Ecto neural progenitor cell (in vitro differentiated cells): ENCODE data around the gene MFSD2A.
"Not testable (repeated sequence)": the region's sequence is repeated elsewhere in the genome, so short reads cannot be mapped to it uniquely, and the experiment has no call there.

ENCODE experiments used
- DNase-seq: peaks from one replicate; pipeline ENCODE4 v3.0.0-alpha.2; 2018; ENCODE audit warnings: low spot score

Gene MFSD2A

DNA sequence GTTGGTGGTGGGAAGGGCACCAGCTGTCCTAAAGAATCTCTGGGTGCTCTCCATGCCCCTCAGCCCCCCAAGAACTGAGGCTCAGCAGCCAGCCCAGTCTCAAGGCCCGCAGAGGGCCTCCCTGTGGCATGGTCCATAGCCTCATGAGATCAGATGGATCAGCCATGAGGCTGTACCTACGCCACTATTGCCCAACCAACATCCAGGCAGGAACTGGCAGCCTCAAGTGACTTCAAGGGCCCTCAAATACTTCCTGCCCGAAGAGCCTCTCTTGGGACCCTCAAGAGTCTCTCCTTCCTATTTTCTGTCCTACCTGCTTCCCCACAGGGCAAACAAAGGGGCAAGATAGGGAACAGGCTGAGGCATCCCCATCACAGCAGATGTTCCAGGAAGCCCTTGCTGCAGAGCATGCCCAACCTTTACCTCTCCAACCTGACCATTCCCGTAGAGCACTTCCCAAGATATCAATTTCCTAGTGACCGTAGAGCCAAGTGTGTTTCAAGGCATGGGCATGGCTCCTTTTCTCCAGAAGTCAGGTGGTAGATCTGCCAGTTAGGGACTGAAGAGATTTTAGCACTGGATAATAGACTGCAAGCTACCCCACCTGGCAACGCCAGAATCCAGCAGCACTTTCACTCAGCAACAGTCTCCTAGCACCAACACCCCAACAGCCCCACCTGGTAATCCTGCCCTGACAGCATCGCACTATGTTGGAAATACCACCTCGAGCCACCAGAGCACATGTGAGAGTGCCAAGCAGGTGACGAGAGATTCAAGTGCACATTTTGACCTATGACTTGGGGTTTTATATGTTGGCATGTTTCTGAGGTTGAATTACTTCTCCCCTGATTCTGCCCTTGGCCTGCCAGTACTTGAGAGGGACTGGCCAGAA is 13.7 kb upstream of the MFSD2A start:
- no peak for DNase-seq

GRCh38 chr1:39943471-39944290 is 11.3 kb upstream of the MFSD2A start:
- DNase-seq = no peak

DNA sequence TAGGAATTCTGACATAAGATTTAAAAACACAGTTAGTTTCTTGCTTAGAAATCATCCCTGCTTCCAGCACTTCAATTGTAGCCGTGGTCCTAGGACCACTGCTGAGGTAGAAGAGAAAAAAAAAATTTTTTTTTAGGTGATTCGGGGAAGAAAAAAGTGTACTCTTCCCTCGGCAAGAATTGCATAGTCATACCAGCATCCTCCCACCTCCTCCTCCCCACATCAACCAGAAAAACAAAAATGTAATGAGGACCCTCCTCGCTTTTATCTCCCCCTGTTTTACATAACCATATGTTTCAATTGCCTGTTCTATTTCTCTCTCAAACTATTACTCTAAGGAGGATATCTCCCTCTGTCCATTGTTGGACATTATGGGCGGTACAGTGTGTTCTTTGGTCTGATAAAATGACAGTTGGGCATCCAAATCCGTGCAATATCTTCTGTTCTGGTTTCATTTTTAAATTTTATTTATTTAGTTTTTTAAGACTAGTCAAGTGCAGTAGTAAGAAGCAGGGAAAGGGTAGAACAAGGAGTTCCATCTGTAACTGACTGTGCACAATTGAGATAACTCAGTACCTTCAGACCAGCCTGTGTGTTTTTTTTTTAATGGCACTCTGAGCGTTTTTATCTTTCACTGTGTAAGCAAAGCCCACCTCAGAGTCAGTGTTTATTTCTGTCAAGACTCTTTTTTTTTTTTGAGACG is 10.4 kb upstream of the MFSD2A start:
- DNase-seq = no peak

DNA sequence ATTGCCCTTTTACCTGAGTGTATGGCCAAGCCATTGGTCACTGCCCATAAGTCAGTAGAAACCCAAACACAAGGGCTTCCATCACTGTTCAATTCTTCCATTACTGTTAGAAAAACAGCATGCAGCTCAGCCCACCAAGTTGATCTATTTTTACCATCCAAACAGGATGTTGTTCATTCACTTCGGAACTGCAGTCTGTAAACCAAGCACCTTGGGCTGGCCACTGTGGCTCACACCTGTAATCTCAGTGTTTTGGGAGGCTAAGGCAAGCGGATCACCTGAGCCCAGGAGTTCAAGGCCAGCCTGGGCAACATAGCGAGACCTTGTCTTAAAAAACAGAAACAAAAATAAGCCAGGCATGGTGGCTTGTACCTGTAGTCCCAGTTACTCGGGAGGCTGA is 8.7 kb upstream of the MFSD2A start:
- DNase-seq = no peak

DNA sequence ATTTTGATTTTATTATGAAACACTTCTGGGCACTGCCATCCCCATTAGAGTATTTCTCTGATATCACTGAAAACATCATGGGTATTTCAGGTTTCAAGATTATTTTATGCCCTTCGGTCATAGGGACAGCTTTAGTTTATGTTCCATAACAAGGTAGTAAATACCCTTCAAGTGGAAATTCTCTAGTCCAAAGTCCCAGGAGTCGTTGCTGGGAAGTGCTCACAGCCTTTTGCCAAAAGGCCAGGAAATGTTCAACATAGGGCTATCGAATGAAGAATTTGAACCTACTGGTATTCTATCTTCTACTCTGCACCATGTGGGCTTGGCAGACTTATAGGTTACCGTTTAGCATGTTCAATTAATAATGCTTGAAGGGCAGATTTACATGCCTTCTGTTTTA is 7.7 kb upstream of the MFSD2A start:
- no peak for DNase-seq

DNA sequence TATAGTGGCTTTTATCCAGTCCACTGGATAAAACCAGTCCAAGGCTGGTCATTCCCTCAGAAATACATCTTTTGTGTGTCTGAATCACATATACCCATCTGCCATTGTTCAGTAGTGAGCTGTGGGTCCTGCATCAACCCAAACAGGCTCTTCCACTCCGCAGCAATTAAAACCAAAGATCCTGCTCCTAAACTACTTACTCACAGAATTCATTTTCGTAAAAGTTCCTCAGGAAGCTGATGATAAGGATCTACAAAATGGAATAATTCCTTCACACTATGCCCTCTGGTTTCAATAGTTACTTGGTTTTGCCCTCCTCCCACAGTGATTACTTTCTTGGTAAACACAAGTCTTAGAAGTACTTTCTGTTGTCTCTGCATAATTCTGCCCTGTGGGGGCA is 5.1 kb upstream of the MFSD2A start:
- DNase-seq = no peak

DNA sequence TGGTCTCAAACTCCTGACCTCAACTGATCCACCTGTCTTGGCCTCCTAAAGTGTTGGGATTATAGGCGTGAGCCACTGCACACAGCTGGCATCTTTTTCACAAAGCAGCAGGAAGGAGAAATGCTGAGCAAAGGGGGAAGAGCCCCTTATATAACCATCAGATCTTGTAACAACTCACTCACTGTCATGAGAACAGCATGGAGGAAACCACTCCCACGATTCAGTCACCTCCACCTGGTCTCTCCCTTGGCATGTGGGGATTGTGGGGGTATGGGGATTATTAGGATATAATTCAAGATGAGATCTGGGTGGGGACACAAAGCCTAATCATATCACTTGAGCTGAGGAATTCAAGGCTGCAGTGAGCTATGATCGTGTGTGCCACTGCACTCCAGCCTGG is 3.0 kb upstream of the MFSD2A start:
- DNase-seq = no peak

DNA sequence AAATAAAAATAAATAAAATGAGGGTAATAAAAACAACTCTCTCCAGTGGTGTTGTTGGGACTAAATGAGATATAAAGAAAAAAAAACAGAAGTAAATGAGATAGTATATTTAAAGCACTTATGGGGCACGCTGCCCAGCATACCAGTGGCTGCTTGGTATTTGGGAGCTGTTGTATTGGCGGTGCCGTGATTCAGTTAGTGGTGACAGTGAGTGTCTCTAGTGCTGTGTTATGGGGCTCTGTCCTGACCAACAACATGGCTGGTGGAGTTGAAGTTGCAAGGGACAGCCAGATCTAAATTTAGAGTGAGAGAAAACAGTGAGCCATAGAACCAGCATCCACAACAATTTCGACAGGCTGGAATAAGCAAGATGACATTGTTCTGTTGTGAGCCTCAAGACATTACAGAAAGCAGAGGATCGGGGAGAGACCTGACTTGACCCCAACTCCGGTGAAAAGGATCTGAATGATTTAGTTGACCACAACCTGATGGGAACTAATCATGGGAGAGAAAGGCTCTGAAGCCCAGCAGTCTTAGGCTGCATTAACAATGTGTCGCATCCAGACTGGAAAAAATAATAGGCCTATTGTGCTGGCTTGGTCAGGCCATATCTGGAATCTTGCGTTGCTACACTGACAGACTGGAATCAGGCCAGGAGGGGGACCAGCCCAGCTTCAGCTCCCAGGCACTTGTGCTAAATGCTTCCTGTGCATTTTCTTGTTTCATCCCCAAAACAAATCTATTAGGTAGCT is 2.4 kb upstream of the MFSD2A start:
- no peak for DNase-seq

- no peak for DNase-seq
Measured at GRCh38 chr1:39954324-39954869, 548 bp upstream of the MFSD2A start.

- peak; percentile 52 for DNase-seq
Measured at GRCh38 chr1:39955547-39956539, 898 bp downstream of the MFSD2A start.

DNA sequence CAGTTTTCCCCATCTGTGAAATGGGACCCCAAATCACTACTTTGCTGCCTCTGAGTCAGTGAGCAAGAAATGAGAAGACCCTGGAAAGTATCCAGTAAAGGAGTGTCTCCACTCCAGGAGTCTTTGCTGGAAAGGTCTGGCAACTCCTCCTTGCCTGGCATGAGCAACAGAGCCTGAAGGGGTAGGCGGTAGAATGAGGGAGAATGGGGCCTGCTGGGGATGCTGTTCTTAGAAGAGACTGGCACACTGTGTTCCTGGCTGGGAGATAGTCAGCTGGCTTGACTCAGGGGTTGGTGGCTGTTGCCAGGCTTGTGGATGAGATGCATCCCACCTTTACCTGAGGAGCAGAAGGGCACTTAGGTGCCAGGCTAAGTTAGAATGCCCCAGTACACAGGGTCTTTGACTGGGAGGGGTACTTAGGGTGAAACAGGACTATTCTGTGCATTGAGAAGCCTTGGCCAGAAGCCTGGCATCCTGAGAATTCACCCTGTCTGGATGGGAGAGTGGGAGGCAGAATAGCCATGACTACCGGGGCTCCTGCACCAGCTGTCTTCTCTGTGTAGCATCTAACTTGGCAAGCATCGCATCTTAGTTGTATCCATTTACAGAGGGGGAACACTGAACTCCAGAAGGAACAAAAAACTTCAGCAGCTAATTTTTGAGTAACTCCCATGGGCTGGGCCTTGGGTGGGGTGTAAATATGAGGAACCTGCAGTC is 2.5 kb downstream of the MFSD2A start:
- no peak for DNase-seq

DNA sequence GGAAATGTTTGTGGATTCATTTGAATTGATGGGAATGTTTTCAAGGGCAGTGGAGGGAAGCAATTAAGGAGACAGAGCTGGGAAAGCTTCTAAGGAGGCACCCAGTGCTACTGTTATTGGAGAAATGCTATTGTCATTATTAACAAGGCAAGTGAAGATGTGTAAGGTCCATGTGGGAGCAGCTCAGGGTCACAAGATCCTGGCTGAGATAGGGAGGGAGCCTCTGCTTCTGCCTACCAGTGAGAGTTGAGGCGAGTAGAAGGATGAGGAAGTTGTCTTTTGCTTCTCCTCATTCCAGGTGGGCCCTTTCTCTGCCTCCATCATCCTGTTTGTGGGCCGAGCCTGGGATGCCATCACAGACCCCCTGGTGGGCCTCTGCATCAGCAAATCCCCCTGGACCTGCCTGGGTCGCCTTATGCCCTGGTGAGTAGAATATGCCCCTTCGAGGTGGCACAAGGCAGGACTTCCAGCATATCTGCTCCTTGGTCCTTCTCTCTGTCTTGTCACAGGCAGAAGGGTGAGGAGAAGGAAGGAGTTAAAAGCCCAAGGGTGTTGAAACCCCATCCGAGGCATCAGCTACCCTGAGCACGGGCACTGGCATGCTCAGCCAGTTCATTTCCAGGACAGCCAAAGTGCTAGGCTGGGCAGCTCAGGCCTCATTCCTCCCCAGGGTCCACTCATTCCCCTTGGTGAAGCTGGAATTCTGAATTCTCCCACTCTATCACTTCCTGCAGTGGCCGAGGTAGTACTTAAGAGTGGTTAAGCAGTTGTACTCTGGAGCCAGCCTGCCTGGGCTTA is 3.7 kb downstream of the MFSD2A start:
- no peak for DNase-seq

DNA sequence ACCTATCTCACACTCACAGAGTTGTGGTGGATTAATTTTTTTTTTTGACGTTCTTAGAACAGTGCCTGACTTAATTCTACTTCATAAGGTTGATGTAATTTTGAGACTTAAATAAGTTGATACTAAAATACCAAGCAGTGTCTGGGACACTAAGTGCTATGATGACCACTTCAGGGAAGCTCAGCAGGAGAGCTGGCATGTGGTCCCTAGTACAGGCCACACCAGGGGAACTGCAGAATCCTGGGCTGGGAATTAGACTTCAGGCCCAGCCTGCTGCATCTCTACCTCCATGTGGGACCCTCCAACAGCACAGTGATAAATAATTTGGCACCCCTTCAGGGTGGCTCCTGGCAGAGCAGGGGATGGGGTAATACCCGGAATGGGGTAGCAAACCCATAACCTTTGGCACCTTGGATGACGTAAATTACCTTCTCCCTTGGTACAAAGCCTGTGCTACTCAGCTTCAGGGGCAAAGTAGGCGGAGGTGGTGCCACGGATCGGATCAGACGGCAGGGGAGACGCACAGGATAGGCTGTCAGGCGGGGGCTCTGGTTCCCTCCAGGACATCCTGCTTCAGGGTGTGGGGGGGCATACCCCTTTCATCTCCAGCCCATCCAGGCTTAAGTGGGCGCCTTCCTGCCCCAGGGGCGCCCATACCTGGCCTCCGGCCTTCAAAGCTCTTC is 4.8 kb downstream of the MFSD2A start:
- DNase-seq = no peak

GRCh38 chr1:39960431-39960958 is 5.5 kb downstream of the MFSD2A start:
- DNase-seq = no peak

DNA sequence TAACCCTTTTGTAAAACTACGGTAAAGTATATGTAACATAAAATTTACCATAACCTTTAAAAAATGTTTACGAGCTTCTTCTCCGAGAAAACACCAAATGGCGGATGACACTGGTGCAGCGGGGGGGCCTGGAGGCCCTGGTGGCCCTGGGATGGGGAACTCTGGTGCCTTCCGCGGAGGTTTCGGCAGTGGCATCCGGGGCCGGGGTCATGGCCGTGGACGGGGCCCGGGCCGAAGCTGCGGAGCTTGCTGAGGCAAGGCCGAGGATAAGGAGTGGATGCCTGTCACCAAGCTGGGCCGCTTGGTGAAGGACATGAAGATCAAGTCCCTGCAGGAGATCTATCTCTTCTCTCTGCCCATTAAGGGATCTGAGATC is 7.5 kb downstream of the MFSD2A start:
- DNase-seq = no peak

- not testable (repeated sequence) for DNase-seq
Measured at GRCh38 chr1:39962964-39963363, 8.0 kb downstream of the MFSD2A start.

GRCh38 chr1:39964552-39964951 is 9.6 kb downstream of the MFSD2A start:
- no peak for DNase-seq

- no peak for DNase-seq
Measured at GRCh38 chr1:39965044-39965443, 10.1 kb downstream of the MFSD2A start.
